GM12865 (cell line): Measurements from ENCODE around the gene TRPC1.
A peak's percentile ranks its signal among the peaks of the same experiment; 100 is the strongest.

ENCODE experiments used
- DNase-seq: peaks from one replicate; pipeline ENCODE4 v3.0.0; 2010; ENCODE audit warnings: low read depth
- H3K4me3 ChIP-seq: 2 replicates; pipeline ENCODE4 v1.5.1; 2011; ENCODE audit warnings: mild to moderate bottlenecking, low read depth, low read length, control low read depth
- TF ChIP-seq, protein P1 (sequence below): IDR thresholded peaks from 2 replicates; pipeline ENCODE4 v1.5.1; 2011; ENCODE audit warnings: low read length, control low read depth, low read depth, inconsistent platforms; ENCODE audit not compliant: insufficient read depth; ENCODE audit errors: missing control alignments

Gene TRPC1

GRCh38 chr3:142723968-142724681 lies at the start of gene TRPC1:
Gene TRPC1, plus strand, starts transcription at chr3:142724034. Its CDS starts 526 bp downstream, at chr3:142724560.
- peak within 1 kb of the TSS; percentile 80 for H3K4me3 ChIP-seq
- DNase-seq, result peak; percentile 91
- TF ChIP-seq, protein P1, sequence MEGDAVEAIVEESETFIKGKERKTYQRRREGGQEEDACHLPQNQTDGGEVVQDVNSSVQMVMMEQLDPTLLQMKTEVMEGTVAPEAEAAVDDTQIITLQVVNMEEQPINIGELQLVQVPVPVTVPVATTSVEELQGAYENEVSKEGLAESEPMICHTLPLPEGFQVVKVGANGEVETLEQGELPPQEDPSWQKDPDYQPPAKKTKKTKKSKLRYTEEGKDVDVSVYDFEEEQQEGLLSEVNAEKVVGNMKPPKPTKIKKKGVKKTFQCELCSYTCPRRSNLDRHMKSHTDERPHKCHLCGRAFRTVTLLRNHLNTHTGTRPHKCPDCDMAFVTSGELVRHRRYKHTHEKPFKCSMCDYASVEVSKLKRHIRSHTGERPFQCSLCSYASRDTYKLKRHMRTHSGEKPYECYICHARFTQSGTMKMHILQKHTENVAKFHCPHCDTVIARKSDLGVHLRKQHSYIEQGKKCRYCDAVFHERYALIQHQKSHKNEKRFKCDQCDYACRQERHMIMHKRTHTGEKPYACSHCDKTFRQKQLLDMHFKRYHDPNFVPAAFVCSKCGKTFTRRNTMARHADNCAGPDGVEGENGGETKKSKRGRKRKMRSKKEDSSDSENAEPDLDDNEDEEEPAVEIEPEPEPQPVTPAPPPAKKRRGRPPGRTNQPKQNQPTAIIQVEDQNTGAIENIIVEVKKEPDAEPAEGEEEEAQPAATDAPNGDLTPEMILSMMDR, result no peak

- TF ChIP-seq, protein P1, result no peak
- no peak for DNase-seq
- no peak overlapping the region for H3K4me3 ChIP-seq
Observed at GRCh38 chr3:142676151-142676550, 47.7 kb upstream of the TRPC1 start.

GRCh38 chr3:142680710-142681109 lies 43.1 kb upstream of the TRPC1 start:
- TF ChIP-seq, protein P1, result no peak
- no peak for DNase-seq
- no peak overlapping the region for H3K4me3 ChIP-seq

- TF ChIP-seq, protein P1, result no peak
- no peak for DNase-seq
- H3K4me3 ChIP-seq, result no peak overlapping the region
Observed at GRCh38 chr3:142690613-142691012, 33.2 kb upstream of the TRPC1 start.

DNA sequence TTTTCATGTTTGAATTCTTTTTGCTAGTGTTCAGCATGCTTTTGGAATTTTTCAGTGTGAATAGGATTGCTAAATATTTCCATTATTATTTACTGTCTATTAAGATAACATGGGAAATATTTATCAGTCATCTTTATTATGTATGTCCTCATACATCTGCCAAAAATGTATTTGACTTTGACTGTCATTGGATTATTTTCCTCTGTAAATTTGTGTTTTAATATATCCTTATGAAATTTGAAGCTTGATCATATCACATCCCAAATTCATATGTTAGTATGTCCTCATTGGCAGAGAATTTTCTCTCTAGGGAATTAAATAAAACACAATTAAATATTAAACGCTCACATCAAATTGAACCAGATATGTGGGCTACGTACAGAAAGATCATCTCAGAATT lies 32.3 kb upstream of the TRPC1 start:
- DNase-seq, result no peak
- H3K4me3 ChIP-seq, result no peak overlapping the region
- TF ChIP-seq, protein P1, result no peak

DNA sequence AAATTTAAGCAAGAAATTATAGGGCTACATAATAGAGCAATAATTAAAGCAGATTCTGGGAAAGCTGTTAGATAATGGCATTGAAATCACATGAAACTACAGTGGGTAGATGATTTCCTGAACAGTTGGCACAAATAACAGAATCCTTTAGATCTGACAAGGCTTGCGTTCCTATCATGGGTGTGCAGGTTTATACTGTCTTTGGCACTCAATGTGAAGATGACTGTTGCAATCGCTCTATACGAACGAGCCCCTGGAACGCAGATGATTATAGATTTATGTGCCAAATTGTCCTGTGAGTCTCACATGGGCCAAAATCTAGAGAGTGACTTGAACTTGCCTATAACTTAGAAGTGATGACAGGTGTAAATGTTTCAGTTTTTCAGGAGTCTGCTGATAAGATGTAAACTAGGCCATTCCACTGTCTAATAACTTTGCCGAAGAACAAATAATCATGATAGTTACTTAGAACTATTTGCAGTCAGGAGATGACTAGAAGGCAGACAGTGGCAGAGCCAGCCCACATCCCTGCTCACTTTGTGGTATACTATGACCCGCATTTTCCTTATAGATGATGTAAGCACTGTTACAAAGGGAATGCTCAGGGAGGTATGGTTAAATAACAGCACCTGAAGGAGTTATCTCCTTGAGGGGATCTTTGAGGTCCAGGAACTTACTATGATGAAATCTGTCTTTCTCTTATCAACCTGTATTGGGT lies 30.5 kb upstream of the TRPC1 start:
- TF ChIP-seq, protein P1, result no peak
- DNase-seq, result no peak

More for the DNA sequence above, 30.5 kb upstream of the TRPC1 start:
- no peak overlapping the region for H3K4me3 ChIP-seq
